GM10248 (cell line): Measurements from ENCODE around the gene KLF9.

Experiments used
- CTCF ChIA-PET: fragments of 300-600 bp; sonication (Branson Sonifier 250); formaldehyde crosslinking; extraction: SDS; loops from one replicate; lab custom pipeline; 2021; ENCODE audit warnings: antibody characterized with exemption; lab: Yijun Ruan, JAX
- POLR2A ChIA-PET: fragments of 350-650 bp; sonication (Branson Sonifier 250); formaldehyde crosslinking; extraction: SDS; loops from one replicate; lab custom pipeline; 2020; ENCODE audit warnings: antibody characterized with exemption; lab: Yijun Ruan, JAX
- DNase-seq: peaks from one replicate; pipeline ENCODE4 v3.0.0; 2012; ENCODE audit errors: extremely low spot score
- CTCF ChIP-seq: IDR thresholded peaks from 2 replicates; pipeline ENCODE4 v1.5.1; 2012; ENCODE audit warnings: mild to moderate bottlenecking, low read depth; ENCODE audit errors: extremely low read depth, missing control alignments, control extremely low read depth

The KLF9 gene

GRCh38 chr9:70427161-70427945, 12.9 kb upstream of the KLF9 start:
- TF ChIP-seq CTCF, result no peak
- ChIA-PET POLR2A (no interaction called here), CTCF (interaction anchor here (1.0 to 1.3 kb wide), 2 partner anchors 9 to 87 kb away, joined by 3 to 4 read pairs; no protein-coding TSS in a partner anchor)
- no peak for DNase-seq

GRCh38 chr9:70425192-70425591, 10.7 kb upstream of the KLF9 start:
- ChIA-PET POLR2A (no interaction called here), CTCF (interaction anchor here (1.4 kb wide), 1 partner anchor 11 kb away, joined by 5 read pairs; no protein-coding TSS in a partner anchor)
- no peak for TF ChIP-seq CTCF
- no peak for DNase-seq

GRCh38 chr9:70422371-70423043, 8.1 kb upstream of the KLF9 start:
- CTCF ChIA-PET, result interaction anchor here (1.3 to 1.8 kb wide), 2 partner anchors 14 to 62 kb away, joined by 3 to 5 read pairs; no protein-coding TSS in a partner anchor
- DNase-seq, result no peak
- TF ChIP-seq CTCF, result no peak
- POLR2A ChIA-PET, result no interaction called here

- TF ChIP-seq CTCF, result no peak
- POLR2A ChIA-PET, result no interaction called here
- no peak for DNase-seq
- CTCF ChIA-PET, result interaction anchor here (1.1 to 1.8 kb wide), 3 partner anchors 8 to 63 kb away, joined by 3 to 5 read pairs (median 4); no protein-coding TSS in a partner anchor
These were observed 7.1 kb upstream of the KLF9 start for GRCh38 chr9:70421272-70422180.

GRCh38 chr9:70420441-70421271, 6.2 kb upstream of the KLF9 start:
- ChIA-PET POLR2A (interaction anchor here (0.6 kb wide), 1 partner anchor 1482 kb away, joined by 4 read pairs; no protein-coding TSS in a partner anchor), CTCF (interaction anchor here (1.1 to 1.8 kb wide), 2 partner anchors 8 to 16 kb away, joined by 4 to 5 read pairs; no protein-coding TSS in a partner anchor)
- peak; percentile 27 for DNase-seq
- no peak for TF ChIP-seq CTCF
